ENCODE measurements around the gene BARX2.

BARX2 gene

GRCh38 chr11:129383502-129383901 is 7.9 kb downstream of the BARX2 start:
- Histone ChIP-seq H3K18ac (ENCODE audit: low read depth in 1 of 2, low read length in 2 of 2) (no peak overlapping the region), H3K27me3 (ENCODE audit: control insufficient read depth in 1 of 2, insufficient read depth in 1 of 2, low read length in 2 of 2) (peaks cover 27 to 47% of the 10 kb centered on the region in 2 experiments), H2BK120ac (ENCODE audit: low read depth, low read length) (no peak overlapping the region), H2BK15ac (ENCODE audit: low read depth, poor library complexity, severe bottlenecking) (no peak overlapping the region), H2BK12ac (ENCODE audit: low read length in 2 of 2) (no peak overlapping the region), H3K4me2 (ENCODE audit: low read length, poor library complexity, severe bottlenecking) (no peak overlapping the region), H2AFZ (ENCODE audit: low read depth, low read length) (no peak overlapping the region), H3K27ac (ENCODE audit: low read length, poor library complexity, severe bottlenecking) (no peak overlapping the region), H3K4ac (ENCODE audit: low read depth in 1 of 2, low read length in 2 of 2) (no peak overlapping the region), H3K4me3 (ENCODE audit: insufficient read depth in 1 of 2, low read depth in 1 of 2, low read length in 2 of 2) (no peak overlapping the region), H2AK5ac (ENCODE audit: low read length, severe bottlenecking) (no peak overlapping the region), H3K23ac (ENCODE audit: low read length in 2 of 2) (no peak overlapping the region), H3K36me3 (ENCODE audit: control insufficient read depth in 1 of 2, insufficient read depth in 2 of 2, low read depth in 1 of 2, low read length in 2 of 2) (no peaks in the 10 kb centered on the region), H3K14ac (ENCODE audit: low read length in 2 of 2) (no peak overlapping the region), H3K79me1 (replicated peaks; ENCODE audit: low read length, poor library complexity, severe bottlenecking) (no peaks in the 10 kb centered on the region), H3K4me1 (ENCODE audit: control insufficient read depth, insufficient read depth, low read depth, low read length) (no peaks in the 10 kb centered on the region), H3K9me3 (ENCODE audit: control insufficient read depth, low read length) (no peaks in the 10 kb centered on the region), H4K8ac (ENCODE audit: low read length) (no peak overlapping the region), H2BK5ac (ENCODE audit: low read depth, low read length, poor library complexity, severe bottlenecking) (no peak overlapping the region), H4K91ac (ENCODE audit: low read length) (no peak overlapping the region), H3K9ac (ENCODE audit: low read length) (no peak overlapping the region)
- WGBS: 91% methylated on average over 5 of the region's 5 CpGs
- no peak for DNase-seq

- H2BK120ac ChIP-seq (ENCODE audit: low read depth, low read length): no peak overlapping the region
- no peak overlapping the region for H3K27ac ChIP-seq (ENCODE audit: low read length, poor library complexity, severe bottlenecking)
- no peak overlapping the region for H4K91ac ChIP-seq (ENCODE audit: low read length)
- no peak overlapping the region for H2AK5ac ChIP-seq (ENCODE audit: low read length, severe bottlenecking)
- no peak overlapping the region for H2BK12ac ChIP-seq (ENCODE audit: low read length in 2 of 2)
- no peaks in the 10 kb centered on the region for H3K4me1 ChIP-seq (ENCODE audit: control insufficient read depth, insufficient read depth, low read depth, low read length)
- no peak overlapping the region for H3K23ac ChIP-seq (ENCODE audit: low read length in 2 of 2)
- no peak overlapping the region for H3K4me3 ChIP-seq (ENCODE audit: insufficient read depth in 1 of 2, low read depth in 1 of 2, low read length in 2 of 2)
- no peaks in the 10 kb centered on the region for H3K9me3 ChIP-seq (ENCODE audit: control insufficient read depth, low read length)
- no peak overlapping the region for H3K14ac ChIP-seq (ENCODE audit: low read length in 2 of 2)
- no peak overlapping the region for H4K8ac ChIP-seq (ENCODE audit: low read length)
- peaks cover 27 to 39% of the 10 kb centered on the region in 2 experiments for H3K27me3 ChIP-seq (ENCODE audit: control insufficient read depth in 1 of 2, insufficient read depth in 1 of 2, low read length in 2 of 2)
- no peak overlapping the region for H3K18ac ChIP-seq (ENCODE audit: low read depth in 1 of 2, low read length in 2 of 2)
- H2AFZ ChIP-seq (ENCODE audit: low read depth, low read length): no peak overlapping the region
- WGBS: 73% methylated on average over 2 of the region's 3 CpGs
- no peaks in the 10 kb centered on the region for H3K79me1 ChIP-seq (replicated peaks; ENCODE audit: low read length, poor library complexity, severe bottlenecking)
- H3K36me3 ChIP-seq (ENCODE audit: control insufficient read depth in 1 of 2, insufficient read depth in 2 of 2, low read depth in 1 of 2, low read length in 2 of 2): no peaks in the 10 kb centered on the region
- H2BK5ac ChIP-seq (ENCODE audit: low read depth, low read length, poor library complexity, severe bottlenecking): no peak overlapping the region
- no peak overlapping the region for H3K4me2 ChIP-seq (ENCODE audit: low read length, poor library complexity, severe bottlenecking)
- H3K4ac ChIP-seq (ENCODE audit: low read depth in 1 of 2, low read length in 2 of 2): no peak overlapping the region
- no peak overlapping the region for H3K9ac ChIP-seq (ENCODE audit: low read length)
- H2BK15ac ChIP-seq (ENCODE audit: low read depth, poor library complexity, severe bottlenecking): no peak overlapping the region
- DNase-seq: no peak
Observed at GRCh38 chr11:129384415-129384814, 8.8 kb downstream of the BARX2 start.

- Histone ChIP-seq H4K8ac (ENCODE audit: low read length) (no peak overlapping the region), H2BK5ac (ENCODE audit: low read depth, low read length, poor library complexity, severe bottlenecking) (no peak overlapping the region), H2AFZ (ENCODE audit: low read depth, low read length) (no peak overlapping the region), H2BK12ac (ENCODE audit: low read length in 2 of 2) (no peak overlapping the region), H3K9ac (ENCODE audit: low read length) (no peak overlapping the region), H3K36me3 (ENCODE audit: control insufficient read depth in 1 of 2, insufficient read depth in 2 of 2, low read depth in 1 of 2, low read length in 2 of 2) (no peaks in the 10 kb centered on the region), H3K18ac (ENCODE audit: low read depth in 1 of 2, low read length in 2 of 2) (no peak overlapping the region), H3K4me3 (ENCODE audit: insufficient read depth in 1 of 2, low read depth in 1 of 2, low read length in 2 of 2) (no peak overlapping the region), H3K14ac (ENCODE audit: low read length in 2 of 2) (no peak overlapping the region), H2BK15ac (ENCODE audit: low read depth, poor library complexity, severe bottlenecking) (no peak overlapping the region), H3K4me2 (ENCODE audit: low read length, poor library complexity, severe bottlenecking) (no peak overlapping the region), H3K23ac (ENCODE audit: low read length in 2 of 2) (no peak overlapping the region), H3K4me1 (ENCODE audit: control insufficient read depth, insufficient read depth, low read depth, low read length) (no peaks in the 10 kb centered on the region), H3K27me3 (ENCODE audit: control insufficient read depth in 1 of 2, insufficient read depth in 1 of 2, low read length in 2 of 2) (peaks cover 26 to 31% of the 10 kb centered on the region in 2 experiments), H4K91ac (ENCODE audit: low read length) (no peak overlapping the region), H3K27ac (ENCODE audit: low read length, poor library complexity, severe bottlenecking) (no peak overlapping the region), H2BK120ac (ENCODE audit: low read depth, low read length) (no peak overlapping the region), H3K79me1 (replicated peaks; ENCODE audit: low read length, poor library complexity, severe bottlenecking) (no peaks in the 10 kb centered on the region), H2AK5ac (ENCODE audit: low read length, severe bottlenecking) (no peak overlapping the region), H3K9me3 (ENCODE audit: control insufficient read depth, low read length) (no peaks in the 10 kb centered on the region), H3K4ac (ENCODE audit: low read depth in 1 of 2, low read length in 2 of 2) (no peak overlapping the region)
- no peak for DNase-seq
- no CpG with 5 or more reads among the region's 2 CpGs for WGBS
Observed at GRCh38 chr11:129385801-129386200, 10.2 kb downstream of the BARX2 start.

GRCh38 chr11:129386795-129387397 is 11.2 kb downstream of the BARX2 start:
- Histone ChIP-seq H3K9me3 (ENCODE audit: control insufficient read depth, low read length) (no peaks in the 10 kb centered on the region), H2AK5ac (ENCODE audit: low read length, severe bottlenecking) (no peak overlapping the region), H3K36me3 (ENCODE audit: control insufficient read depth in 1 of 2, insufficient read depth in 2 of 2, low read depth in 1 of 2, low read length in 2 of 2) (no peaks in the 10 kb centered on the region), H2BK15ac (ENCODE audit: low read depth, poor library complexity, severe bottlenecking) (no peak overlapping the region), H2BK120ac (ENCODE audit: low read depth, low read length) (no peak overlapping the region), H3K14ac (ENCODE audit: low read length in 2 of 2) (no peak overlapping the region), H3K4me2 (ENCODE audit: low read length, poor library complexity, severe bottlenecking) (no peak overlapping the region), H3K4ac (ENCODE audit: low read depth in 1 of 2, low read length in 2 of 2) (no peak overlapping the region), H3K9ac (ENCODE audit: low read length) (no peak overlapping the region), H3K27ac (ENCODE audit: low read length, poor library complexity, severe bottlenecking) (no peak overlapping the region), H3K4me3 (ENCODE audit: insufficient read depth in 1 of 2, low read depth in 1 of 2, low read length in 2 of 2) (no peak overlapping the region), H3K4me1 (ENCODE audit: control insufficient read depth, insufficient read depth, low read depth, low read length) (no peaks in the 10 kb centered on the region), H2BK5ac (ENCODE audit: low read depth, low read length, poor library complexity, severe bottlenecking) (no peak overlapping the region), H3K79me1 (replicated peaks; ENCODE audit: low read length, poor library complexity, severe bottlenecking) (no peaks in the 10 kb centered on the region), H2BK12ac (ENCODE audit: low read length in 2 of 2) (no peak overlapping the region), H2AFZ (ENCODE audit: low read depth, low read length) (no peak overlapping the region), H3K23ac (ENCODE audit: low read length in 2 of 2) (no peak overlapping the region), H4K91ac (ENCODE audit: low read length) (no peak overlapping the region), H3K18ac (ENCODE audit: low read depth in 1 of 2, low read length in 2 of 2) (no peak overlapping the region), H4K8ac (ENCODE audit: low read length) (no peak overlapping the region), H3K27me3 (ENCODE audit: control insufficient read depth in 1 of 2, insufficient read depth in 1 of 2, low read length in 2 of 2) (peaks cover 26 to 31% of the 10 kb centered on the region in 2 experiments)
- DNase-seq: no peak
- WGBS: 36% methylated on average over 10 of the region's 11 CpGs

All from mesenchymal stem cell (in vitro differentiated cells and primary cell).